ENCODE data around the gene GCNT2.

DNA sequence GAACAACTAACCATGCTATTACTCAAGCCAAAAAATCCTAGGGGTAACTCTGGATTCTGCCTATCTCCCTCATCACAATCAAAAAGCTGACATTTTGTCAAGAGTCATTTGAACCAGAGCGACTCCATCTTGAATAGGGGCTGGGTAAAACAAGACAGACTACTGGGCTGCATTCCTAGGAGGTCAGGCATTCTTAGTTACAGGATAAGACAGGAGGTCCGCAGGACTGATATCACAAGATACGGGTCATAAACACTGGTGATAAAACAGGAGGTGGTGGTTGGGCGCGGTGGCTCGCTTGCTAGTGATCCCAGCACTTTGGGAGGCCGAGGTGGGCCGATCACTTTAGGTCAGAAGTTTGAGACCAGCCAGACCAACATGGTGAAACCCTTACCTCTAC, 141.1 kb downstream of the GCNT2 start:
- no peak for TF ChIP-seq POLR2AphosphoS5 (IDR thresholded peaks at IDR 0.05; ENCODE audit: low read depth, low read length)
- no peak for TF ChIP-seq REST (IDR thresholded peaks at IDR 0.05; ENCODE audit: insufficient read depth in 1 of 2, low read depth in 2 of 2, low read length in 2 of 2)
- no peak for TF ChIP-seq TAF1 (IDR thresholded peaks at IDR 0.05; ENCODE audit: borderline replicate concordance, insufficient read depth, low read length)
- no peak for TF ChIP-seq SIN3A (IDR thresholded peaks at IDR 0.05; ENCODE audit: borderline replicate concordance, insufficient read depth, low read length)
